ENCODE measurements around the gene NLRP12.

GRCh38 chr19:53785196-53785889, 38.8 kb downstream of the NLRP12 start:
- TF ChIP-seq CTCF (IDR thresholded peaks at IDR 0.05; ENCODE audit: low read depth, low read length) (no peak), EZH2phosphoT487 (IDR thresholded peaks at IDR 0.05; ENCODE audit: low read depth) (no peak)
